Heart right ventricle (tissue), 16 donors: ENCODE measurements around the gene ACTN1. TPM values are rescaled to one million over a fixed set of nuclear protein-coding genes. Genes with fewer than 3 reads are reported as not detected.

ENCODE experiments used
- ATAC-seq, 8 donors: fragments of 200-7000 bp; cut with Tn5 transposase; one replicate each; pipeline ENCODE4 v1.9.1; 2020; ENCODE audit warnings: mild to moderate bottlenecking in 8 of 8, moderate library complexity in 8 of 8, moderate number of reproducible peaks in 1 of 8
- DNase-seq, 2 donors: peaks; one replicate each; pipeline ENCODE4 v3.0.0-alpha.2; 2020
- H3K27ac ChIP-seq, 10 donors: fragments of 200-600 bp; sonication (generic) in 2 of 10; one replicate each; pipeline versions ENCODE4 v1.5.0 to v1.8.0; 2020 to 2022; ENCODE audit warnings: mild to moderate bottlenecking in 3 of 10
- H3K27me3 ChIP-seq, 7 donors: fragments of 200-600 bp; one replicate each; pipeline ENCODE4 v1.8.0; 2021 to 2022; ENCODE audit warnings: mild to moderate bottlenecking in 2 of 7
- H3K36me3 ChIP-seq, 9 donors: fragments of 200-600 bp; sonication (generic) in 1 of 9; one replicate each; pipeline versions ENCODE4 v1.5.0 to v1.8.0; 2020 to 2022; ENCODE audit warnings: mild to moderate bottlenecking in 2 of 9
- H3K4me1 ChIP-seq, 9 donors: fragments of 200-600 bp; sonication (generic) in 1 of 9; one replicate each; pipeline versions ENCODE4 v1.5.0 to v1.8.0; 2020 to 2022; ENCODE audit warnings: mild to moderate bottlenecking in 4 of 9
- H3K4me3 ChIP-seq, 10 donors: fragments of 200-600 bp; sonication (generic) in 2 of 10; one replicate each; pipeline versions ENCODE4 v1.5.0 to v1.8.0; 2020 to 2022; ENCODE audit warnings: mild to moderate bottlenecking in 7 of 10, moderate library complexity in 2 of 10
- H3K9me3 ChIP-seq, 11 donors: fragments of 200-600 bp in 10 of 11; sonication (generic) in 2 of 11; one replicate each; pipeline versions ENCODE4 v1.5.0 to v1.8.0; 2013 to 2022; ENCODE audit warnings: mild to moderate bottlenecking in 2 of 11, control low read depth in 1 of 11, moderate library complexity in 1 of 11
- WGBS, 2 donors: extraction: QIAGEN DNeasy Blood & Tissue Kit; methylation state at CpG; one replicate each; pipeline ENCODE4 v1.1.7; 2013; ENCODE audit warnings: inconsistent platforms in 1 of 2; 5-methylcytosine and 5-hydroxymethylcytosine counted together
- intact Hi-C, 10 donors: fragments of 100-400 bp; cut with DNase I; formaldehyde crosslinking; loops; one replicate each; pipeline versions ENCODE4 v1.11.1 to v1.14.2; 2022
- polyA plus RNA-seq, 2 donors: library from polyadenylated mRNA; stranded (reverse); fragments of 200-250 nt; gene quantifications; one replicate each; pipeline ENCODE4 v1.2.3, GENCODE V29; 2013
- total RNA-seq, 10 donors: library from RNA; stranded (reverse); fragmentation: NEBNext Ultra II Directional in 3 of 10; extraction: Animal tissue kit (Norgen Biotek cat#: 25700) in 3 of 10; gene quantifications; one replicate each; pipeline versions ENCODE4 v1.2.1 to v1.2.4, GENCODE V29; 2021 to 2023
- TF ChIP-seq, protein P1 (sequence below), 9 donors: fragments of 200-600 bp; sonication (generic) in 2 of 9; IDR thresholded peaks; one replicate each; pipeline versions ENCODE4 v1.5.0 to v1.8.0; 2021 to 2022; ENCODE audit warnings: antibody characterized with exemption in 9 of 9, mild to moderate bottlenecking in 5 of 9, moderate library complexity in 1 of 9
- donor health status: Arrhythmogenic right ventricular cardiomyopathy.
- donor health status: ischemic (EF 13 %, LVEDD 7.1; RV severe dilation, severe dysfunction).
- donor health status: healthy with polysubstance abuse.
- donor health status: DM: no; HTN: yes; CAD: no.
- donor health status: DM: no; HTN: no; CAD: no.
- donor health status: ischemic (EF 25% LVEDD 6.9; RV normal size, moderate dysfunction).
- donor health status: ischemic (EF 25% LVEDD 5.7; RV mildly dilated, moderate dysfunction).
- donor health status: healthy.
- donor health status: DM: yes; HTN: yes; CAD: no.
- donor health status: Ischemic cardiomyopathy.
- donor health status: ischemic (EF 35%, LVEDD 5.7; RV mildly dilated, moderate dysfunction).
- donor health status: nonischemic (EF 11% LVEDD 7.7; RV severe dilation, severe dysfunction).
- donor health status: DM: yes; HTN: yes; CAD: no.
- donor health status: PGD.
- donor health status: ischemic (EF 29% LVEDD 5.4; RV normal size, mild dysfunction).
- donor health status: nonischemic (EF 23%, LVEDD 6.1; RV moderate dilation, normal function).

ACTN1 gene
- total and polyA plus RNA-seq, 12 donors = 67.2 to 235 (median 104) TPM

DNA sequence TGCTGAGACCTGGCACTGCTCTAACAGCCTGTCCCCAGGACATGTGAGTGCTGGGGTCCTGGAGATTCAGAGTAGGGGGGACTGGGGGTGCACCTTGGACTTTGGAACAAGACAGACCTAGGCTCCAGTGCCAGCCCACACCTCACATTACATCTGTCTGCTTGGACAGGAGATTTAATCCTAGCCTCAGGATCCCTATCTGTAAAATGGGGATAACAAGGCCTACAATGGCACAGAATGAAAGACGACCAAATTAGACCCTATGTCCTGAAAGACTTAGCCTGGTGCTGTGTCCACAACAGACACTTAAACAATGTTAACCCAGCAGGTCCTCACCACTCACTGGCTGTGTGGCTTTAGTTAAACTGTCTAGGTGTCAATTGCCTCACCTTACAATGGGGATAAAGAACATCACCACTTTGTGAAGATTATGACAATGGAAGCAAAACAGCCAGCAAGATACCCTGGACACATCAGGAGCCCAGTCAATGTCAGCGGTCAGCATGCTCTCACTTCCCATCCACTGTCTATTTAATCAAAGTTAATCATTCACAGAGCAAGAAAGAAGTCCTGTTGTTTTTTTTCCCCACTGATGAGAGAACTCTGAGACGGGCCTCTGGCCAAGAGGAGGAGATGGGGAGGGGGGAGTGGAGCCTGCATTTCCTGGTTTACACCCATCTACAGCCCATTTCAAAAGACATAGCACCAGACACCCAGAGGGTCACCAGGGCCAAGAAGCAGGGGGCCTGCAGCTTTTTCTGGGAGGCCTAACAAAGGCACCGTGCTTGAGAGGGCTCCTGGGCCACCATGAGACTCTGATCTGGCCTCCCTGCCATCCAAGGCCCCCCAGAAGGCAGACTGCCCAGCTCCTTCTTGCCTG lies 40.6 kb downstream of the ACTN1 start:
- TF ChIP-seq, protein P1, sequence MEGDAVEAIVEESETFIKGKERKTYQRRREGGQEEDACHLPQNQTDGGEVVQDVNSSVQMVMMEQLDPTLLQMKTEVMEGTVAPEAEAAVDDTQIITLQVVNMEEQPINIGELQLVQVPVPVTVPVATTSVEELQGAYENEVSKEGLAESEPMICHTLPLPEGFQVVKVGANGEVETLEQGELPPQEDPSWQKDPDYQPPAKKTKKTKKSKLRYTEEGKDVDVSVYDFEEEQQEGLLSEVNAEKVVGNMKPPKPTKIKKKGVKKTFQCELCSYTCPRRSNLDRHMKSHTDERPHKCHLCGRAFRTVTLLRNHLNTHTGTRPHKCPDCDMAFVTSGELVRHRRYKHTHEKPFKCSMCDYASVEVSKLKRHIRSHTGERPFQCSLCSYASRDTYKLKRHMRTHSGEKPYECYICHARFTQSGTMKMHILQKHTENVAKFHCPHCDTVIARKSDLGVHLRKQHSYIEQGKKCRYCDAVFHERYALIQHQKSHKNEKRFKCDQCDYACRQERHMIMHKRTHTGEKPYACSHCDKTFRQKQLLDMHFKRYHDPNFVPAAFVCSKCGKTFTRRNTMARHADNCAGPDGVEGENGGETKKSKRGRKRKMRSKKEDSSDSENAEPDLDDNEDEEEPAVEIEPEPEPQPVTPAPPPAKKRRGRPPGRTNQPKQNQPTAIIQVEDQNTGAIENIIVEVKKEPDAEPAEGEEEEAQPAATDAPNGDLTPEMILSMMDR (IDR thresholded peaks at IDR 0.05) = no peak
- no peaks in the 10 kb centered on the region for H3K9me3 ChIP-seq
- peak overlapping the region; percentile 65 to 94 (median 90) for H3K27ac ChIP-seq
- H3K4me3 ChIP-seq = peak overlapping the region in 1 of 10 donors; percentile 2
- peaks cover 0 to 13% (median 0%) of the 10 kb centered on the region in 9 donors for H3K36me3 ChIP-seq
- peaks cover 65 to 100% (median 91%) of the 10 kb centered on the region in 9 donors for H3K4me1 ChIP-seq
- H3K27me3 ChIP-seq = no peaks in the 10 kb centered on the region
- intact Hi-C loops = loop anchor here in 4 of 10 donors (2.0 to 5.0 kb wide), 2 partner anchors 39 to 40 kb away; partner anchors contain the start of gene ACTN1 (in 4 of the 4)
- WGBS, 2 donors = 38 to 52% methylated on average over 4 of the region's 4 CpGs
- DNase-seq = no peak
- peak in 1 of 8 donors; percentile 9 for ATAC-seq

DNA sequence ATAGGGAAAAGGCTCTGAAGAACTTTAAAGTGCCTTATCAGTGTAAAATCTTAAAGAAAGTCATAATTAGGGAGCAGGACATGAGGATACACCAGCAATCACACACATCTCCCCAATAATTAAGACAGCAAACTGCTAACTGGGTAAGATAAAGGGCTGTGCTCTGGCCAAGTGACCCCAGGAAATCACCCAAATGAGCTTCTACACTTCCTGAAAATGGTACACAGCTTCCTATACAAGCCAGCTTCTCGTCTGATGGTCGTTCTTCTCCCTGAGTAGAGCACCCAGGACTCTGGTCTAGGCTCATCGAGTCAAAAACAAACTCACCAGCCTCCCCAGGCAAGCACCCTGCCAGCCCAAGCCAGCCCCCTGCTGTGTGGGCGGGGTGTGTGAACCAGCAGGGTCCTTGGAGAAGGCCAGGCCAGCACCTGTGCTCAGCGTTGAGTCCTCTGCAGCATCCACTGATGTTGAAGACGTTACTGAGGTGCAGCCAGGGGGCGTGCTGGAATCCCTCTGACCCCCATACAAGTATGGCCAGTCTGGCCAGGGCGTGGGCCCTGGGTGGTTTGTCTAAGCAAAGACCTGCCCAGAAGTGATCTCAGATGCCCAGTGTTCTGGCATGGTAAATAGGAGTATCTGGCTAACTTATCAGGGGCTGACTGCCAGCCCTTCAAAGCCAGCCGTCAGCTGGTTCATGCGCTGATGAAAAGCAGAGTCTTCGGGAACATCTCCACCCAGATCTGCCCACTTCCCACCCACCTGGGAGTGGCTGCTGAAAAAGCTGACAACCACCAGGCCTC lies 41.4 kb downstream of the ACTN1 start:
- Histone ChIP-seq H3K9me3 (no peaks in the 10 kb centered on the region), H3K4me1 (peaks cover 65 to 100% (median 84%) of the 10 kb centered on the region in 9 donors), H3K4me3 (peak overlapping the region in 1 of 10 donors; percentile 16), H3K36me3 (peaks cover 0 to 14% (median 0%) of the 10 kb centered on the region in 9 donors), H3K27me3 (no peaks in the 10 kb centered on the region), H3K27ac (peak overlapping the region; percentile 65 to 94 (median 90))
- ATAC-seq (peak; percentile 2 to 82 (median 44)), DNase-seq (peak; percentile 47 to 75)
- 38 to 45% methylated on average over 11 of the region's 11 CpGs for WGBS, 2 donors
- intact Hi-C loops = loop anchor here in 6 of 10 donors (2.0 to 5.0 kb wide), 2 partner anchors 40 to 41 kb away; partner anchors contain the start of gene ACTN1 (in 6 of the 6)
- TF ChIP-seq, protein P1 (IDR thresholded peaks at IDR 0.05) = peak in 8 of 9 donors; percentile 6 to 63 (median 38)

DNA sequence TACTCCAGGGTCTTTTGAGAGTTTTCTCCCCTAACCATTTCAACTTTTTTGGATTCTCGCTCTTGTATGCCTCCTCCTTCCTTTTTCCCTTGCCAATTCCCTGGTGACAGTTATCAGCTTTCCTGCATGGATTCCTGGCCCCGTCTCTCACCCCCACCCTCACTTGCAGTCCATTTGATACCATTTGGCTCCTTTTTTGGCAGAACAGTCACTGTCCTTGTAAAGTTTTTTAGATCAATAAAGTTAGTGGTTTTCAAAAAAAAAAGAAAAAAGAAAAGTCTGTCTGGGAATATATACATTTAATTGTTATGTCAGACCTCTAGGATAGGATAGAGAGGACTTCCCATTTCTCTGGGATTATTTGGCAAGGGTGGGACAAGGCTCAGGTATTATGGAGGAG lies 42.1 kb downstream of the ACTN1 start:
- 32 to 41% methylated on average over 2 of the region's 2 CpGs for WGBS, 2 donors
- TF ChIP-seq, protein P1 (IDR thresholded peaks at IDR 0.05) = no peak
- Histone ChIP-seq H3K27ac (peak overlapping the region; percentile 67 to 94 (median 90)), H3K4me1 (peaks cover 59 to 100% (median 79%) of the 10 kb centered on the region in 9 donors), H3K36me3 (peaks cover 0 to 7% (median 0%) of the 10 kb centered on the region in 9 donors), H3K4me3 (peak overlapping the region in 1 of 10 donors; percentile 21), H3K9me3 (no peaks in the 10 kb centered on the region), H3K27me3 (no peaks in the 10 kb centered on the region)
- no peak for DNase-seq
- ATAC-seq = no peak
- intact Hi-C loops = loop anchor here in 5 of 10 donors (2.0 to 5.0 kb wide), 2 partner anchors 40 to 42 kb away; partner anchors contain the start of gene ACTN1 (in 5 of the 5)

DNA sequence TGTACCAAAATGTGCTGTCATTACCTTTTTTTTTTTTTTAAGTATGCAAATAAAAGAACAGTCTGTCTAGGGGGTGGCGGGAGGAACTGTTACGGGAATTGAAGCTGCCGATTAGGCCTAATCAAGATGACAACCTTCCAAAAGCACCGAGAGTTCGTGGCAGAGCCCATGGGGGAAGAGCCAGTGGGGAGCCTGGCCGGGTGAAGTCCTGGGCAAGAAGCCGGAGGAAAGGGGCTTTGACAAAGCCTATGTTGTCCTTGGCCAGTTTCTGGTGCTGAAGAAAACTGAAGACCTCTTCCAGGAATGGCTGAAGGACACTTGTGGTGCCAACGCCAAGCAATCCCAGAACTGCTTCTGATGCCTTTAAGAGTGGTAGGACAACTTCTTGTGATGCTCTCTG lies 42.6 kb downstream of the ACTN1 start:
- intact Hi-C loops = loop anchor here in 5 of 10 donors (2.0 to 5.0 kb wide), 2 partner anchors 41 to 42 kb away; partner anchors contain the start of gene ACTN1 (in 5 of the 5)
- Histone ChIP-seq H3K27ac (peak overlapping the region; percentile 67 to 94 (median 90)), H3K4me1 (peaks cover 59 to 100% (median 79%) of the 10 kb centered on the region in 9 donors), H3K9me3 (no peaks in the 10 kb centered on the region), H3K27me3 (no peaks in the 10 kb centered on the region), H3K4me3 (peak overlapping the region in 3 of 10 donors; percentile 2 to 21 (median 15)), H3K36me3 (peaks cover 0 to 8% (median 0%) of the 10 kb centered on the region in 9 donors)
- ATAC-seq (no peak), DNase-seq (no peak)
- 46 to 49% methylated on average over 8 of the region's 8 CpGs for WGBS, 2 donors
- TF ChIP-seq, protein P1 (IDR thresholded peaks at IDR 0.05) = no peak
